Astrocyte of the cerebellum (primary cell): ENCODE results near the gene TMEM88.

Source experiments
- DNase-seq: peaks from one replicate; pipeline ENCODE4 v3.0.0-alpha.2; 2011; ENCODE audit warnings: low read depth
- H3K4me3 ChIP-seq: 2 replicates; pipeline ENCODE4 v1.5.1; 2011; ENCODE audit warnings: mild to moderate bottlenecking, low read depth, low read length, moderate library complexity
- CTCF ChIP-seq: IDR thresholded peaks from 2 replicates; pipeline ENCODE4 v1.5.1; 2012; ENCODE audit warnings: low read length, low read depth, moderate library complexity, mild to moderate bottlenecking; ENCODE audit errors: missing control alignments
- in situ Hi-C: cut with HindIII; loops from 2 replicates; pipeline ENCODE4 v1.10.0; 2017; ENCODE audit warnings: low sequenced_read_pairs

TMEM88 gene

DNA sequence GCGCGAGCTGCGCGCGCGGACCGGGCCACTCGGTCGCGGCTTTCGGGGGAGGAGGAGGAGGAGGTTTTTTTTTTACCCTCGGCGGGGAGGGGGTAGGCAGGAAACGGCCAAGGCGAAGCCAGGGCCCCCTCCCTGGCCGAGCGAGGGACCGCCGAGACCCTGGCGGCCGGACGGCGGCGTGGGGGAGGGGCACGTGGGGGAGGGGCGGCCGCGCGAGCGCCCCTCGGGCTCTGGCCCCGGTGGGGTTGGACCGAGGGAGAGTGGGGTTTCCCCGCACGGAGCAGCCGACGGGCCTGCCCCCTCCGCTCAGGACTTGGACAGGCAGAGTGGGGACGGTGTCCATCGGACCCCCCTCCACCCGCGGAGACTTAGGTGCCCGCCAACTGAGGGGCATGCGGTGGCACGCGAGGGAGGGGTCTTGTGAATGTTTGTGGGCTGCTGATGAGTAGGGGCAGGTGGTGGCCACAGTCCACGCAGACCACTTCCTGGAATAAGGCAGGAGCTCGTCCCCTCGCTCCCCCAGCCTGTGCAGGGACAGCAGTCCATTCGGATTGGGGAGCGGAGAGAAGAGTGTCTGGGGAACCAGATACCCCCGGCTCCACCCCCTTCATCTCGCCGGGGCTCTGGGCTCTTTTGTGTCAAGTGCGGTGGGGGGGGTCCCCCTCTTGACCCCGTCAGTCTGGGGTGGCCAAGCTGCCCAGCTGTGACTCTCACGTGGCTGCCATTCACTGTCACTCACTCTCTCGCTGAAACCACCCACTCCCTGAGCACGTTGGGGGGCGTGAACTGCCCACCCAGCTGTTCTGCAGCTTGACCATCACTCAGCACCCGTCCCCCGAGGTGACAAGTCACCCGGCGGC, 30.7 kb downstream of the TMEM88 start:
- in situ Hi-C loops, result no loop called here
- no peak for TF ChIP-seq CTCF
- DNase-seq, result no peak
- peak overlapping the region; percentile 84 for H3K4me3 ChIP-seq

DNA sequence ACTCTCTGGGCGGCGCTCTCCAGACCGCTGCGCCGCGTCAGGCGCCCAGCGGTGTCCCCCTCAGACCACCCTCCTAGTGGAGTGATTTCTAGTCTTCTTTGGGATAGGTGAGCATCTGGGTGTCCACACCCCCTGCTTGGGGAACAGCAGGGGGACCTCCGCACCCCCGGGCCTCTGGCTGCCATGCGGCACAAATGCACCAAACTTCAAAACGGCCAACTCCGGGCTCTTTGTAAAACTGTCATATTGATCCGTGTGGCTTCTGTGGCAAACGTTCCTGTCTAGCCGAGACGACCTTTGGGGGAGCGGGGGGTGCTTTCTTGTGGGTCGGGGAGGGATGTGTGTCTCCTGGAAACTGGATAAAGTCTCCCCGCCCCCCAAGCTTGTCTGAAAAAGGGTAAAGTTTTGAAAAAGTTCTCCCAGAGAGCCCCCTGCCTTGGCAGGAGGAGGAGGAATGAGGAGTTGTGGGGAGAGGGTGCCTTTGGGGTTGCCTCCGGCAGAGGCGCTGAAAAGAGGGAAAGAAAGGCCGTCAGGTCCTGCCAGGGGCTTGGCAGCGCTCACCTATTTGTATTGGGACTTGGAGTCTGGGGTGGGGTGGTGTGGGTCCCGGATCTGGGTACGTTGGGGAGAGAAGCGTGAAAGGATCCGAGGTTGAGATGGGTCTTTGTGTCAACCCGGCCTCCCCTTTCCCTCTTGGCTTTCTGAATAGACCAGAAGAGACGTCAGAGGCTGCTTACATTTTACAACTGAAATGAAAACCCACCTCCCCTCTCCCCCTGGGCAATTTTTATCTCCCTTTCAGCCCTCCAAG, 31.6 kb downstream of the TMEM88 start:
- in situ Hi-C loops, result no loop called here
- peak overlapping the region; percentile 84 for H3K4me3 ChIP-seq
- DNase-seq, result no peak
- TF ChIP-seq CTCF, result no peak

DNA sequence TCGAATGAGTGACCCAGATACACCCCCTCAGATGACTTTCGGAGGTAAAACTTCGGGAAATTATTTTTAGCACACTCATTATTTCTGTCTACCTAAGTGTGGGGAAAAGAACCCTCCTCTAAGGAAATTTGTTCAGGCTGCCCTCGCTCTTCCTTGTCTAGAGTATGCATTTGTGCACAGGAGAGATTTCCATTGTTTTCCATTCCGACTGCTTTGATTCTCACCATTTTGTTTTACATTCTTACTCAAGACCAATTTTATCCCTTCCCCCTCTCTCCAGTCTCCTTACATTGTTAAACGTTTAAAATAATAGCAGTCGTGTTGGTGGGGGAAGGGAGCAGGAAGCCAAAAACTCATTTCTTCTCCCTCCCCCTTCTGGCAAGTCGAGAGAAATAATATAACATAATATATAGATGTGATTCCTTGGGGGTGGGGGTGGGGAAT, 32.2 kb downstream of the TMEM88 start:
- TF ChIP-seq CTCF, result no peak
- DNase-seq, result no peak
- in situ Hi-C loops, result no loop called here
- H3K4me3 ChIP-seq, result peak overlapping the region; percentile 84

DNA sequence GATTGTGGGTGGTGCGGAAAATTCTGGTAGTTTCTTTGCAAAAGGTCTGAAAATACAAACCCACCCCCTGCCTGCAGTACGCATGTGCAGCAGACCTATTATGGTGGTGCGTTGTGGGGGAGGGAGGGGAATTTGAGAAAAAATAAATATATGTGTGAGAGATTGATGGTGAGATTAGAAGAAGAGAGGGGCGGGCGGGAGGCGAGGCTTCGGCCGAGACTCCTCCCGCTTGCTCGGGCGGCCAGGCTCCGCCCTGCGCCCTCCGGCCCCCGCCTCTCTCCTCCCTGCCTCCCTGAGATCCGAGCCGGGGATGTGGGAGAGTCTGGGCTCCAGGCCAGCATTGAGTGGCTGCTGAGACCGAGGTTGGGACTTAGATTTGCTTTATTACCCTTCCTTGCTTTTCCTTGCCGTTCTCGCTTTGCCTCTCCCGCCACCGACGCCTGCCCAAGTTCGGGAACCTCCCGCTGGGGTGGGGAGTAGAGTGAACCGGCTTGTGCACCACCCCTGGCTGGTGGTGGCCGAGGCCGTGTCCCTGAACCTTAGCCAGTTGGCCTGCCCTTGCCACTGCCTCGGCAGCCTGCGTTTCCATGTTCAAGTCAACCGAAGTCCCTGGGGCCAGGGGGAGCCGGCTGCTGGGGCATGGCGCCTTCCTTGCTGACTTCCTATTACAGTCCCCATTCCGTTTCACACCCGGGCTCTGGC, 32.8 kb downstream of the TMEM88 start:
- peak; percentile 92 for DNase-seq
- H3K4me3 ChIP-seq, result peak overlapping the region; percentile 84
- TF ChIP-seq CTCF, result no peak
- in situ Hi-C loops, result no loop called here

- TF ChIP-seq CTCF, result no peak
- in situ Hi-C loops, result no loop called here
- DNase-seq, result no peak
- H3K4me3 ChIP-seq, result peak within 1 kb of the TSS; percentile 39
These were observed 33.5 kb downstream of the TMEM88 start, which contains the start of gene CHD3 for GRCh38 chr17:7888184-7888920. TSS of gene CHD3 (plus strand) at chr17:7888789. CDS start at chr17:7889001, 212 bp downstream.
